B cell (primary cell): ENCODE data around the gene COL2A1. TPM values are rescaled to one million over a fixed set of nuclear protein-coding genes. Genes with fewer than 3 reads are reported as not detected.

Experiments
- ATAC-seq: fragments of 200-7000 bp; cut with Tn5 transposase; one replicate; pipeline ENCODE4 v1.10.0; 2021; ENCODE audit warnings: low read depth, mild to moderate bottlenecking, moderate number of reproducible peaks, moderate library complexity
- CTCF ChIA-PET: fragments of 350-600 bp; sonication (Branson Sonifier 250); formaldehyde crosslinking; loops from one replicate; lab custom pipeline; 2021; ENCODE audit warnings: antibody characterized with exemption, inconsistent platforms; lab: Charles Lee
- POLR2A ChIA-PET: fragments of 350-600 bp; sonication (Branson Sonifier 250); formaldehyde crosslinking; loops from one replicate; lab custom pipeline; 2021; ENCODE audit warnings: antibody characterized with exemption; lab: Charles Lee
- DNase-seq: peaks from one replicate; pipeline ENCODE4 v3.0.0; 2013
- H2AFZ ChIP-seq: 2 replicates; pipeline ENCODE4 v1.6.1; 2012; ENCODE audit warnings: mild to moderate bottlenecking, low read depth, low read length; ENCODE audit not compliant: insufficient read depth, poor library complexity, severe bottlenecking
- H3K27ac ChIP-seq, 2 donors: 1 replicate in 1 of 2; 2 replicates in 1 of 2; pipeline ENCODE4 v1.5.1; 2012 to 2013; ENCODE audit warnings: low read length in 2 of 2, mild to moderate bottlenecking in 2 of 2, moderate library complexity in 1 of 2
- H3K27me3 ChIP-seq, 4 experiments: fragments of 200-600 bp in 1 of 4; sonication (generic) in 1 of 4; replicated peaks in 1 of 4; 1 replicate in 2 of 4; 2 replicates in 2 of 4; pipeline versions ENCODE4 v1.6.1 to v1.7.0; 2013 to 2016; ENCODE audit warnings: low read length in 3 of 4, mild to moderate bottlenecking in 2 of 4, mixed read lengths in 1 of 4, moderate library complexity in 1 of 4; ENCODE audit not compliant: insufficient read depth in 4 of 4, control insufficient read depth in 3 of 4; ENCODE audit errors: control extremely low read depth in 1 of 4
- H3K36me3 ChIP-seq, 2 experiments: replicated peaks in 1 of 2; 1 replicate in 1 of 2; 2 replicates in 1 of 2; pipeline versions ENCODE4 v1.6.1 to v1.7.1; 2013; ENCODE audit warnings: low read length in 1 of 2; ENCODE audit not compliant: insufficient read depth in 2 of 2, control insufficient read depth in 1 of 2; ENCODE audit errors: control extremely low read depth in 1 of 2, extremely low read depth in 1 of 2
- H3K4me1 ChIP-seq, 2 donors: fragments of 200-600 bp in 1 of 2; sonication (generic) in 1 of 2; 1 replicate in 1 of 2; 2 replicates in 1 of 2; pipeline versions ENCODE4 v1.5.1 to v1.6.1; 2013 to 2017; ENCODE audit warnings: low read length in 2 of 2; ENCODE audit not compliant: control insufficient read depth in 2 of 2, insufficient read depth in 2 of 2
- H3K4me2 ChIP-seq: replicated peaks from 2 replicates; pipeline ENCODE3; 2012; ENCODE audit warnings: mild to moderate bottlenecking, low read depth, low read length; ENCODE audit not compliant: poor library complexity, severe bottlenecking
- H3K4me3 ChIP-seq, 5 experiments: fragments of 200-600 bp in 1 of 5; sonication (generic) in 1 of 5; 1 replicate in 3 of 5; 2 replicates in 2 of 5; pipeline versions ENCODE4 v1.5.1 to v1.7.0; 2011 to 2016; ENCODE audit warnings: low read length in 4 of 5, mild to moderate bottlenecking in 4 of 5, low read depth in 2 of 5, control low read depth in 1 of 5, moderate library complexity in 1 of 5; ENCODE audit not compliant: insufficient read depth in 1 of 5; ENCODE audit errors: control extremely low read depth in 1 of 5, extremely low read depth in 1 of 5
- H3K79me2 ChIP-seq: fragments of 200-600 bp; sonication (generic); one replicate; pipeline ENCODE4 v1.6.0; 2016; ENCODE audit warnings: low read length; ENCODE audit not compliant: control insufficient read depth, insufficient read depth
- H3K9ac ChIP-seq: fragments of 200-600 bp; sonication (generic); 2 replicates; pipeline ENCODE4 v1.6.1; 2017; ENCODE audit warnings: mild to moderate bottlenecking, low read length, moderate library complexity
- H3K9me3 ChIP-seq, 3 donors: one replicate each; pipeline versions ENCODE4 v1.6.1 to v1.7.1; 2013; ENCODE audit warnings: low read length in 2 of 3; ENCODE audit not compliant: control insufficient read depth in 2 of 3, insufficient read depth in 1 of 3; ENCODE audit errors: control extremely low read depth in 1 of 3
- H4K20me1 ChIP-seq: 2 replicates; pipeline ENCODE4 v1.6.0; 2012; ENCODE audit warnings: mild to moderate bottlenecking, low read length; ENCODE audit not compliant: insufficient read depth, control insufficient read depth, poor library complexity, severe bottlenecking
- H3K27ac Mint-ChIP-seq: one replicate; pipeline ENCODE4 v1.8.0; 2021; ENCODE audit warnings: mixed read lengths
- H3K27me3 Mint-ChIP-seq: one replicate; pipeline ENCODE4 v1.8.0; 2021; ENCODE audit warnings: mixed read lengths
- H3K4me1 Mint-ChIP-seq: one replicate; pipeline ENCODE4 v1.8.0; 2021; ENCODE audit warnings: mixed read lengths
- H3K4me3 Mint-ChIP-seq: one replicate; pipeline ENCODE4 v1.8.0; 2021; ENCODE audit warnings: mixed read lengths
- H3K9me3 Mint-ChIP-seq: one replicate; pipeline ENCODE4 v1.8.0; 2022; ENCODE audit warnings: mixed read lengths; ENCODE audit not compliant: insufficient read depth
- EZH2 ChIP-seq: IDR thresholded peaks from 2 replicates; pipeline ENCODE4 v1.6.1; 2012; ENCODE audit warnings: borderline replicate concordance, low read depth, mild to moderate bottlenecking, moderate library complexity, low read length; ENCODE audit not compliant: insufficient read depth, poor library complexity, severe bottlenecking
- WGBS: methylation state at CpG from one replicate; pipeline ENCODE4 v1.1.5; 2013; ENCODE audit warnings: missing lambda C conversion rate; ENCODE audit not compliant: insufficient coverage; 5-methylcytosine and 5-hydroxymethylcytosine counted together
- intact Hi-C: fragments of 100-400 bp; cut with micrococcal nuclease; formaldehyde crosslinking; loops from one replicate; pipeline ENCODE4 v1.10.0; 2022
- polyA plus RNA-seq: library from polyadenylated mRNA; depleted of rRNA; stranded (reverse); fragments of >200 nt; gene quantifications from 2 replicates; pipeline ENCODE4 v1.2.3, GENCODE V29; 2012
- total RNA-seq, 2 donors: library from RNA; stranded (reverse); fragments of 120-200 nt in 1 of 2; gene quantifications; 1 replicate in 1 of 2; 2 replicates in 1 of 2; pipeline versions ENCODE4 v1.2.3 to v1.2.4, GENCODE V29; 2013 to 2022
- TF ChIP-seq, protein P1 (sequence below): fragments of 200-600 bp; IDR thresholded peaks from one replicate; pipeline ENCODE4 v1.8.0; 2022; ENCODE audit warnings: antibody characterized with exemption, mild to moderate bottlenecking

The COL2A1 gene
- total and polyA plus RNA-seq, 2 donors (not counting 1 experiment from before 2014, with no cell fraction given): not detected

DNA sequence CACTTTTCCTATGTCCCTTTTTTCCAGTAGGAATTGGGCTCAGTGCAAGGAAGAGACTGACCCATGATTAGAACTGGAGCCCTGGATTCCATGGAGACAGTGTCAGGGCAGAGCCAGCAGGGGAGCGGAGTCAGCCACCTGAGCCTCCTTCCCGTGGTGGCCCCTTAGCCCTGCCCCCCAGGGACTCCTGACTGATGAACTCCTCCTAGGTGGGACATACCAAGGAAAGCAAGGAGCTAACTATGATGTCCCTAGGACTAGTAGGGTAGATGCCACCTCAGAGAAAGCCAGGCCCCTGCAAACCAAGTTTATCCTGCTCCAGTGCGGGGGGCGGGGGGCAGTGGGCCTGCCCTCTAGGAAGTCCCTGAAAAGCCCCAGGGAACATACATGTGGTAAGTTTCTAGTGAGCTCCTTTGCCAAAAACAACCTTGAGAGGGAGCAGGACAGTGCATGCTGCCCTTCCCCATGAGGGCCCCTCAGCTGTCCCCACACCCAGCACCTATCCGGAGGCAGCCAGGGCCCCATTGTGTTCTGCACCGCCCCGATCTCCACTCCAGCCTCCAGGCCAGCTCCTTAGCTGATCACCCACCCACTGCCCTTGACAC is 6.2 kb upstream of the COL2A1 start:
- Histone ChIP-seq H3K27me3 (peaks cover 2 to 40% (median 24%) of the 10 kb centered on the region in 4 experiments), H3K9ac (no peak overlapping the region), H2AFZ (no peak overlapping the region), H3K9me3 (peaks cover 0 to 2% (median 0%) of the 10 kb centered on the region in 3 donors), H3K4me2 (no peak overlapping the region), H3K36me3 (no peaks in the 10 kb centered on the region), H3K27ac (no peak overlapping the region), H3K4me3 (no peak overlapping the region), H3K79me2 (no peaks in the 10 kb centered on the region), H3K4me1 (peaks cover under 1 to 6% of the 10 kb centered on the region in 2 donors), H4K20me1 (no peaks in the 10 kb centered on the region)
- no peak for TF ChIP-seq EZH2
- TF ChIP-seq, protein P1, sequence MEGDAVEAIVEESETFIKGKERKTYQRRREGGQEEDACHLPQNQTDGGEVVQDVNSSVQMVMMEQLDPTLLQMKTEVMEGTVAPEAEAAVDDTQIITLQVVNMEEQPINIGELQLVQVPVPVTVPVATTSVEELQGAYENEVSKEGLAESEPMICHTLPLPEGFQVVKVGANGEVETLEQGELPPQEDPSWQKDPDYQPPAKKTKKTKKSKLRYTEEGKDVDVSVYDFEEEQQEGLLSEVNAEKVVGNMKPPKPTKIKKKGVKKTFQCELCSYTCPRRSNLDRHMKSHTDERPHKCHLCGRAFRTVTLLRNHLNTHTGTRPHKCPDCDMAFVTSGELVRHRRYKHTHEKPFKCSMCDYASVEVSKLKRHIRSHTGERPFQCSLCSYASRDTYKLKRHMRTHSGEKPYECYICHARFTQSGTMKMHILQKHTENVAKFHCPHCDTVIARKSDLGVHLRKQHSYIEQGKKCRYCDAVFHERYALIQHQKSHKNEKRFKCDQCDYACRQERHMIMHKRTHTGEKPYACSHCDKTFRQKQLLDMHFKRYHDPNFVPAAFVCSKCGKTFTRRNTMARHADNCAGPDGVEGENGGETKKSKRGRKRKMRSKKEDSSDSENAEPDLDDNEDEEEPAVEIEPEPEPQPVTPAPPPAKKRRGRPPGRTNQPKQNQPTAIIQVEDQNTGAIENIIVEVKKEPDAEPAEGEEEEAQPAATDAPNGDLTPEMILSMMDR: no peak
- ChIA-PET CTCF (no interaction called here), POLR2A (no interaction called here)
- DNase-seq (no peak), ATAC-seq (no peak)
- Mint-ChIP-seq H3K4me1 (peaks cover under 1% of the 10 kb centered on the region), H3K9me3 (no peaks in the 10 kb centered on the region), H3K27ac (no peak overlapping the region), H3K4me3 (no peak overlapping the region), H3K27me3 (peaks cover 71% of the 10 kb centered on the region)
- WGBS: 80% methylated on average over 7 of the region's 7 CpGs
- intact Hi-C loops: no loop called here

DNA sequence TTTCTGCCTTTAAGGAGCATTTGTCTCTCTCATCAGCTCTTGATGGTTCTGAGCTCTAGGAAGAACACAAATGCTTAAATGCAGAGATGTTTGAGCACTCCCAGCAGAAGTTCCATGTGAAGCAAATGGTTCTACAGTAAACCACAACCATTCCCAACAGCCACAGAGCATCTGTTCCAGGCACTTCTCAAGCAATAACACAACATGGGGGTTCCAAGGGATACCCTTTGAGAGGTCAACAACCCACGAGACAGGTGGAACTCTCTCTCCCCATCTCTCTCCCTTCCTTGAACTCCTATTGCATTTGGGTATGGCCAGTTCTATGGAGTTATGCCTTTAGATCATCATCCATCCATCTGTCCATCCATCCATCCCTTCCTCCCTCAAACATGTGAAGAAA is 5.2 kb upstream of the COL2A1 start:
- Mint-ChIP-seq H3K27me3 (peaks cover 73% of the 10 kb centered on the region), H3K4me1 (peaks cover 2% of the 10 kb centered on the region), H3K9me3 (no peaks in the 10 kb centered on the region), H3K27ac (no peak overlapping the region), H3K4me3 (no peak overlapping the region)
- H3K9ac ChIP-seq: no peak overlapping the region
- H3K4me1 ChIP-seq: peaks cover 10 to 16% of the 10 kb centered on the region in 2 donors
- CTCF ChIA-PET: no interaction called here
- H3K36me3 ChIP-seq: no peaks in the 10 kb centered on the region
- peaks cover 2 to 50% (median 33%) of the 10 kb centered on the region in 4 experiments for H3K27me3 ChIP-seq
- no peak overlapping the region for H3K27ac ChIP-seq
- DNase-seq: no peak
- H4K20me1 ChIP-seq: peaks cover 3% of the 10 kb centered on the region
- ATAC-seq: no peak
- WGBS: no CpG with 5 or more reads among the region's 1 CpG
- H3K4me3 ChIP-seq: no peak overlapping the region
- no peak overlapping the region for H3K4me2 ChIP-seq
- H3K79me2 ChIP-seq: no peaks in the 10 kb centered on the region
- TF ChIP-seq, protein P1: no peak
- no peak for TF ChIP-seq EZH2
- POLR2A ChIA-PET: no interaction called here
- H3K9me3 ChIP-seq: peaks cover 0 to 5% (median 2%) of the 10 kb centered on the region in 3 donors
- intact Hi-C loops: no loop called here
- no peak overlapping the region for H2AFZ ChIP-seq
